NCI-H446 (cell line): ENCODE results near the gene PCDHGA9.
"Not testable (repeated sequence)": the region's sequence is repeated elsewhere in the genome, so short reads cannot be mapped to it uniquely, and the experiment has no call there.

Source experiments
- DNase-seq, 2 experiments: peaks; one replicate each; lab custom pipeline; 2025; lab: John Stamatoyannopoulos, UW

The PCDHGA9 gene

GRCh38 chr5:141384471-141385267 is 17.9 kb upstream of the PCDHGA9 start:
- no peak for DNase-seq

DNA sequence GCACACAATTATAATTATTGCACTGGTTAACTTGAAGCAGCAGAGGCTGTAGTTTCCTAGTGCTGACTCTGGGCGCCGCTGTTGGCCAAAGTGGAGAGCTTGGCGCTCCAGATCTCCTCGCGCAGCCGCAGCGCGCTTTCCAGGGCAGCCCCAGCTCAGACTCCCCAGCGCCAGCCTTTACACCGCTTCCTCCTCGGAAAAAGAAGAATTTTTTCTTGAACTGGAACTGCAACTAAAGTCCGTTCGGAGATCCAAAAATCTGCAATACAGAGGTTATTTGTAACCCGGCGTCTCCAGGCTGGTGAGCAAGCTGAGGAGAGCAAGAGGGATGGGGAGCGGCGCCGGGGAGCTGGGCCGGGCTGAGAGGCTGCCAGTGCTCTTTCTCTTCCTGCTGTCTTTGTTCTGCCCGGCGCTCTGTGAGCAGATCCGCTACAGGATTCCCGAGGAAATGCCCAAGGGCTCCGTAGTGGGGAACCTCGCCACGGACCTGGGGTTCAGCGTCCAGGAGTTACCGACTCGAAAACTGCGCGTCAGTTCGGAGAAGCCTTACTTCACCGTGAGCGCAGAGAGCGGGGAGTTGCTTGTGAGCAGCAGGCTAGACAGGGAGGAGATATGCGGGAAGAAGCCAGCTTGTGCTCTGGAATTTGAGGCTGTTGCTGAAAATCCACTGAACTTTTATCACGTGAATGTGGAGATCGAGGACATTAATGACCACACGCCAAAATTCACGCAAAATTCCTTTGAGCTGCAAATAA is 14.8 kb upstream of the PCDHGA9 start, which contains the start of gene PCDHGB4:
Gene PCDHGB4 (plus strand): TSS at position 142 of the 755 bp plus-strand sequence. CDS start 187 bp downstream, at position 329.
- DNase-seq, result not testable (repeated sequence)

- DNase-seq, result no peak
Observed at GRCh38 chr5:141388661-141389060, 13.9 kb upstream of the PCDHGA9 start.

- no peak for DNase-seq
Observed at GRCh38 chr5:141389153-141390042, 13.2 kb upstream of the PCDHGA9 start.

DNA sequence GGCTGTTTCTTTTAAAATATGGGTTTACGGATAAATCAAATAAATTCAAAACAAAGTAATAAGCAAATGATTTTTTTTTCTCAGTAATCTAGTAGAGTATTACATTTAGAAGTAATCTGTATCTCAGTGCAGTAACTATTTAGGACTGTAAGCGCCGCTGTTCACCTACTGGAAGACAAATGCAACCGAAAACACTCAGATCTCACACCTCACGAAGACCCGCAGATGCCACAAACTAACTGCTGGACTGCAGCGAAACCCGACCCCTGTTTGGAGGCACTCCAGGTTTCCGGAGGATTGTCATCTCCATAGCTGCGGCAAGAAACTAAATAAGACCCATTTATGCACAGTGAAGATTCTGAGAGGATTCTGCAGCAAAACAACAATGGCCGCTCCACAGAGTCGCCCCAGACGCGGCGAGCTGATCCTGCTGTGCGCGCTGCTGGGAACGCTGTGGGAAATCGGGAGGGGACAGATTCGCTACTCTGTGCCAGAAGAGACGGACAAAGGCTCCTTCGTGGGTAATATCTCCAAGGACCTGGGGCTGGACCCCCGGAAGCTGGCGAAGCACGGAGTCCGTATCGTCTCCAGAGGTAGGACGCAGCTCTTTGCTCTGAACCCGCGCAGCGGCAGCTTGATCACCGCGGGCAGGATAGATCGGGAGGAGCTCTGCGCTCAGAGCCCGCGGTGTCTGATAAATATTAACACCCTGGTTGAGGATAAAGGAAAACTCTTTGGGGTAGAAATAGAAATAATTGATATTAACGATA is 10.0 kb upstream of the PCDHGA9 start, which contains the start of gene PCDHGA8:
Gene PCDHGA8 (plus strand): TSS at position 205 of the 770 bp plus-strand sequence. CDS start 181 bp downstream, at position 386.
- DNase-seq, result peak in 1 of 2 experiments; percentile 21

GRCh38 chr5:141393267-141393666 is 9.3 kb upstream of the PCDHGA9 start:
- no peak for DNase-seq

DNA sequence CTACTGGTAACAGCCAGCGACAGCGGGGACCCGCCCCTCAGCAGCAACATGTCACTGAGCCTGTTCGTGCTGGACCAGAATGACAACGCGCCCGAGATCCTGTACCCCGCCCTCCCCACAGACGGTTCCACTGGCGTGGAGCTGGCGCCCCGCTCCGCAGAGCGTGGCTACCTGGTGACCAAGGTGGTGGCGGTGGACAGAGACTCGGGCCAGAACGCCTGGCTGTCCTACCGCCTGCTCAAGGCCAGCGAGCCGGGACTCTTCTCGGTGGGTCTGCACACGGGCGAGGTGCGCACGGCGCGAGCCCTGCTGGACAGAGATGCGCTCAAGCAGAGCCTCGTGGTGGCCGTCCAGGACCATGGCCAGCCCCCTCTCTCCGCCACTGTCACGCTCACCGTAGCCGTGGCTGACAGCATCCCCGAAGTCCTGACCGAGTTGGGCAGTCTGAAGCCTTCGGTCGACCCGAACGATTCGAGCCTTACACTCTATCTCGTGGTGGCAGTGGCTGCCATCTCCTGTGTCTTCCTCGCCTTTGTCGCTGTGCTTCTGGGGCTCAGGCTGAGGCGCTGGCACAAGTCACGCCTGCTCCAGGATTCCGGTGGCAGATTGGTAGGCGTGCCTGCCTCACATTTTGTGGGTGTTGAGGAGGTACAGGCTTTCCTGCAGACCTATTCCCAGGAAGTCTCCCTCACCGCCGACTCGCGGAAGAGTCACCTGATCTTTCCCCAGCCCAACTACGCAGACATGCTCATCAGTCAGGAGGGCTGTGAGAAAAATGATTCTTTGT is 8.0 kb upstream of the PCDHGA9 start:
- DNase-seq, result not testable (repeated sequence)

- not testable (repeated sequence) for DNase-seq
Observed at GRCh38 chr5:141397756-141398551, 4.6 kb upstream of the PCDHGA9 start, which contains the start of gene PCDHGB5. TSS of gene PCDHGB5 (plus strand) at chr5:141397947. CDS start at chr5:141398128, 181 bp downstream.

DNA sequence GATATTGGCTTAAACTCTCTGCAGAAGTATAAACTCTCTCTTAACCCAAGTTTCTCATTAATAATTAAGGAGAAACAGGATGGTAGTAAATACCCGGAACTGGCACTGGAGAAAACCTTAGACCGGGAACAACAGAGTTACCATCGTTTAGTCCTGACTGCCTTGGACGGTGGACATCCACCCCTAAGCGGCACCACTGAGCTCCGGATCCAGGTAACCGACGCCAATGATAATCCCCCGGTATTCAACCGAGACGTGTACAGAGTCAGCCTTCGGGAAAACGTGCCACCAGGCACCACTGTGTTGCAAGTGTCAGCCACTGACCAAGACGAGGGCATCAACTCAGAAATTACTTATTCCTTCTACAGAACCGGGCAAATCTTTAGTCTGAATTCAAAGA is 4.0 kb upstream of the PCDHGA9 start:
- DNase-seq, result no peak

DNA sequence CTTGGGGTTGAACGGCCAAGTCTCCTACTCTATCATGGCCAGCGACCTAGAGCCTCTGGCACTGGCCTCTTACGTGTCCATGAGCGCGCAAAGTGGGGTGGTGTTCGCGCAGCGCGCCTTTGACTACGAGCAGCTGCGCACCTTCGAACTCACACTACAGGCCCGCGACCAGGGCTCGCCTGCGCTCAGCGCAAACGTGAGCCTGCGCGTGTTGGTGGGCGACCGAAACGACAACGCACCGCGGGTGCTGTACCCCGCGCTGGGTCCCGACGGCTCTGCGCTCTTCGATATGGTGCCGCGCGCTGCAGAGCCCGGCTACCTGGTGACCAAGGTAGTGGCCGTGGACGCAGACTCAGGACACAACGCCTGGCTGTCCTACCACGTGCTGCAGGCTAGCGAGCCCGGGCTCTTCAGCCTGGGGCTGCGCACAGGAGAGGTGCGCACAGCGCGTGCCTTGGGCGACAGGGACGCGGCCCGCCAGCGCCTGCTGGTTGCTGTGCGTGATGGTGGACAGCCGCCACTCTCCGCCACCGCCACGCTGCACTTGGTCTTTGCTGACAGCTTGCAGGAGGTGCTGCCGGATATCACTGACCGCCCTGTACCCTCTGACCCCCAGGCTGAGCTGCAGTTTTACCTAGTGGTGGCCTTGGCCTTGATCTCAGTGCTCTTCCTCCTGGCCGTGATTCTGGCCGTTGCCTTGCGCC is 2.9 kb upstream of the PCDHGA9 start:
- no peak for DNase-seq

- DNase-seq, result no peak
Observed at GRCh38 chr5:141403387-141403786, 809 bp downstream of the PCDHGA9 start.

DNA sequence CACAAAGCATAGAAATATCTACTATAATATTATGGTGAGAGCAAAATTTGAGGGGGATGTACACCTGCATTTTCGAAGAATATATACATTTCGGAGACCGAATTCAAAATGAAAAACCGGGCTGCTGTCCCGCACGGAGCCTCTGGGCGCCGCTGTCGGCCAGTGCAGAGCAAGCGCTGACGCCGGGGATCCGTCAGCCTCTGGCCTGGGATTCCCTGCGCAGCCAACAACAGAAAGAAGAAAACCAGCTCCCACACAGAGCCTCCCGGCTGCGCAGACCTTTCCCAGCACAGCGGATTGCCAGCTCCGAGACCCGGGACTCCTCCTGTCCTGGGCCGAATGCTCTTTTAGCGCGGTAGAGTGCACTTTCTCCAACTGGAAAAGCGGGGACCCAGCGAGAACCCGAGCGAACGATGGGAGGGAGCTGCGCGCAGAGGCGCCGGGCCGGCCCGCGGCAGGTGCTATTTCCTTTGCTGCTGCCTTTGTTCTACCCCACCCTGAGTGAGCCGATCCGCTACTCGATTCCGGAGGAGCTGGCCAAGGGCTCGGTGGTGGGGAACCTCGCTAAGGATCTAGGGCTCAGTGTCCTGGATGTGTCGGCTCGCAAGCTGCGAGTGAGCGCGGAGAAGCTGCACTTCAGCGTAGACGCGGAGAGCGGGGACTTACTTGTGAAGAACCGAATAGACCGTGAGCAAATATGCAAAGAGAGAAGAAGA is 5.4 kb downstream of the PCDHGA9 start, which contains the start of gene PCDHGB6:
Gene PCDHGB6 (plus strand): TSS at position 232 of the 716 bp plus-strand sequence. CDS start 182 bp downstream, at position 414.
- DNase-seq, result not testable (repeated sequence)

DNA sequence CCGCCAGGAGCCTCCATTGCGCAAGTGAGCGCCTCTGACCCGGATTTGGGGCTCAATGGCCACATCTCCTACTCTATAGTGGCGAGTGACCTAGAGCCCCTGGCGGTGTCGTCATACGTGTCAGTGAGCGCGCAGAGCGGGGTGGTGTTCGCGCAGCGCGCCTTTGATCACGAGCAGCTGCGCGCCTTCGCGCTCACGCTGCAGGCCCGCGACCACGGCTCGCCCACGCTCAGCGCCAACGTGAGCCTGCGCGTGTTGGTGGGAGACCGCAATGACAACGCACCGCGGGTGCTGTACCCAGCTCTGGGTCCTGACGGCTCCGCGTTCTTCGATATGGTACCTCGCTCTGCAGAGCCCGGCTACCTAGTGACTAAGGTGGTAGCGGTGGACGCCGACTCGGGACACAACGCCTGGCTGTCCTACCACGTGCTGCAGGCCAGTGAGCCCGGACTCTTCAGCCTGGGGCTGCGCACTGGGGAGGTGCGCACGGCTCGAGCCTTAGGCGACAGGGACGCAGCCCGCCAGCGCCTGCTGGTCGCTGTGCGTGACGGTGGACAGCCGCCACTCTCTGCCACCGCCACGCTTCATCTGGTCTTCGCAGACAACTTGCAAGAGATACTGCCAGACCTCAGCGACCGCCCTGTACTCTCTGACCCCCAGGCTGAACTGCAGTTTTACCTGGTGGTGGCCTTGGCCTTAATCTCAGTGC is 7.2 kb downstream of the PCDHGA9 start:
- no peak for DNase-seq

GRCh38 chr5:141411575-141411974 is 9.0 kb downstream of the PCDHGA9 start:
- no peak for DNase-seq

- peak in 1 of 2 experiments; percentile 38 for DNase-seq
Observed at GRCh38 chr5:141412854-141413539, 10.4 kb downstream of the PCDHGA9 start, which contains the start of gene PCDHGA10. TSS of gene PCDHGA10 (plus strand) at chr5:141412987. CDS start at chr5:141413176, 189 bp downstream.

GRCh38 chr5:141413540-141414069 is 11.0 kb downstream of the PCDHGA9 start:
- DNase-seq, result no peak
